Common myeloid progenitor, CD34-positive (primary cell): ENCODE measurements around the gene AKNAD1.
A peak's percentile ranks its signal among the peaks of the same experiment; 100 is the strongest.
"Not testable (repeated sequence)": the region's sequence is repeated elsewhere in the genome, so short reads cannot be mapped to it uniquely, and the experiment has no call there.

Experiments
- CTCF ChIA-PET: fragments of 350-600 bp; sonication (Branson Sonifier 250); formaldehyde crosslinking; loops from one replicate; lab custom pipeline; 2021; ENCODE audit warnings: antibody characterized with exemption; lab: Charles Lee
- POLR2A ChIA-PET: fragments of 350-600 bp; sonication (Branson Sonifier 250); formaldehyde crosslinking; loops from one replicate; lab custom pipeline; 2021; ENCODE audit warnings: antibody characterized with exemption; lab: Charles Lee
- DNase-seq, 3 donors: peaks; one replicate each; pipeline versions ENCODE4 v3.0.0 to v3.0.0-alpha.2; 2013
- H3K27ac ChIP-seq, 2 experiments: 1 replicate in 1 of 2; 2 replicates in 1 of 2; pipeline ENCODE4 v1.7.0; 2013; ENCODE audit warnings: inconsistent platforms in 2 of 2, low read length in 2 of 2, mild to moderate bottlenecking in 2 of 2, low read depth in 1 of 2, moderate library complexity in 1 of 2; ENCODE audit not compliant: severe bottlenecking in 2 of 2, insufficient read depth in 1 of 2, poor library complexity in 1 of 2
- H3K27me3 ChIP-seq, 5 experiments: replicated peaks in 2 of 5; 1 replicate in 3 of 5; 2 replicates in 2 of 5; pipeline versions ENCODE4 v1.6.1 to v1.7.0; 2013; ENCODE audit warnings: low read length in 4 of 5, mild to moderate bottlenecking in 2 of 5, moderate library complexity in 2 of 5, inconsistent platforms in 1 of 5; ENCODE audit not compliant: insufficient read depth in 5 of 5, control insufficient read depth in 4 of 5
- H3K36me3 ChIP-seq, 4 experiments: 1 replicate in 2 of 4; 2 replicates in 2 of 4; pipeline versions ENCODE4 v1.6.1 to v1.7.0; 2013; ENCODE audit warnings: low read length in 3 of 4, control low read depth in 1 of 4, mild to moderate bottlenecking in 1 of 4; ENCODE audit not compliant: control insufficient read depth in 4 of 4, insufficient read depth in 4 of 4
- H3K4me1 ChIP-seq, 4 experiments: 1 replicate in 3 of 4; 2 replicates in 1 of 4; pipeline versions ENCODE4 v1.6.1 to v1.7.1; 2013; ENCODE audit warnings: low read length in 3 of 4, mild to moderate bottlenecking in 3 of 4, control low read depth in 1 of 4, inconsistent platforms in 1 of 4, moderate library complexity in 1 of 4; ENCODE audit not compliant: control insufficient read depth in 4 of 4, insufficient read depth in 4 of 4; ENCODE audit errors: control extremely low read depth in 1 of 4
- H3K4me3 ChIP-seq, 7 experiments: 1 replicate in 4 of 7; 2 replicates in 3 of 7; pipeline versions ENCODE4 v1.5.1 to v1.7.0; 2013; ENCODE audit warnings: mild to moderate bottlenecking in 7 of 7, low read length in 6 of 7, moderate library complexity in 6 of 7, inconsistent platforms in 2 of 7, low read depth in 2 of 7, control low read depth in 1 of 7; ENCODE audit not compliant: insufficient read depth in 4 of 7, control insufficient read depth in 1 of 7; ENCODE audit errors: extremely low read depth in 1 of 7
- H3K9me3 ChIP-seq, 5 experiments: 1 replicate in 4 of 5; 2 replicates in 1 of 5; pipeline versions ENCODE4 v1.6.1 to v1.7.1; 2013; ENCODE audit warnings: low read length in 4 of 5, mild to moderate bottlenecking in 2 of 5, inconsistent platforms in 1 of 5, low read depth in 1 of 5, moderate library complexity in 1 of 5; ENCODE audit not compliant: control insufficient read depth in 4 of 5, insufficient read depth in 2 of 5; ENCODE audit errors: control extremely low read depth in 1 of 5
- WGBS: methylation state at CpG from one replicate; pipeline ENCODE4 v1.1.5; 2013; ENCODE audit not compliant: insufficient coverage; 5-methylcytosine and 5-hydroxymethylcytosine counted together

AKNAD1 gene

DNA sequence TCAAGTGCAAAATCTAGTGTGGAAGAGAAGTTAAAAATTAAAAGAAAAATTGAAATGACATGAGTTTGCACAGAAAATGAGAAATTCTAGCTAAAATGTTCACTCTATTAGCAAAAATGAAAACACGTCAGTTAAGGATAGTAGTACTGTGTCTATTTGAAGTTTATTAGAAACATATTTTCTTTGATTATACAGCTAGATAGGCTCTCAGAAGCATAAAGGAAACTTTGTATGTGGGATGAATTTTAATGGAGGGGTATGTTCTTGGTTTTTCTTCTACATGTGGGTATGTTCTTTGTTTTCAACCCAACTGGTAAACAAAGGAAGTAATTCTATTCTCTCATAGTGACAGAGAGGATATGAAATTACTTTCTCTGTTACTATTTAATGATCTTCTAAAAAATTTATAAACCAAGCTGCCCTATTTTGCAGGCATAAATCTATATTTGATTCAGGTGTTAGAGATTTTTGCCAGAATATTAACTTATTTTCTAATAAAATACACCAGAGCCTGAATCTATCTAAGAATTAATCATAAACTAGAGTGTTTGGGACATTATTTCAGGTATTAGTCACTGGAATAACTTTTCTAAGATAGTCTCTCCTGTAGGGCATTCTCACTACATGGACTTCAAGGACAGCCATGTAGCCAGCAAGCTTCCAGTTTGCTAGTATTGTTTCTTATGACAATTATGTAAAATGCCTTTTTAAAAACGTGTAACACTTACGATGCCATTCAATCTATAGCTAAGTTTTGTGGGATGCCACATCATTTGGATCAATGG lies 35.7 kb upstream of the AKNAD1 start:
- H3K27me3 ChIP-seq: no peaks in the 10 kb centered on the region
- WGBS: 100% methylated on average over 1 of the region's 3 CpGs
- H3K4me1 ChIP-seq: peaks cover 10 to 53% (median 19%) of the 10 kb centered on the region in 4 experiments
- no peak for DNase-seq
- H3K4me3 ChIP-seq: no peak overlapping the region
- no peak overlapping the region for H3K27ac ChIP-seq
- H3K9me3 ChIP-seq: no peaks in the 10 kb centered on the region
- ChIA-PET CTCF (interaction anchor here (19.3 kb wide), 1 partner anchor 66 kb away, joined by 430 read pairs; no protein-coding TSS in a partner anchor), POLR2A (interaction anchor here (1.9 kb wide), 1 partner anchor 16 kb away, joined by 5 read pairs; the partner anchor contains the start of gene GPSM2)
- no peaks in the 10 kb centered on the region for H3K36me3 ChIP-seq

DNA sequence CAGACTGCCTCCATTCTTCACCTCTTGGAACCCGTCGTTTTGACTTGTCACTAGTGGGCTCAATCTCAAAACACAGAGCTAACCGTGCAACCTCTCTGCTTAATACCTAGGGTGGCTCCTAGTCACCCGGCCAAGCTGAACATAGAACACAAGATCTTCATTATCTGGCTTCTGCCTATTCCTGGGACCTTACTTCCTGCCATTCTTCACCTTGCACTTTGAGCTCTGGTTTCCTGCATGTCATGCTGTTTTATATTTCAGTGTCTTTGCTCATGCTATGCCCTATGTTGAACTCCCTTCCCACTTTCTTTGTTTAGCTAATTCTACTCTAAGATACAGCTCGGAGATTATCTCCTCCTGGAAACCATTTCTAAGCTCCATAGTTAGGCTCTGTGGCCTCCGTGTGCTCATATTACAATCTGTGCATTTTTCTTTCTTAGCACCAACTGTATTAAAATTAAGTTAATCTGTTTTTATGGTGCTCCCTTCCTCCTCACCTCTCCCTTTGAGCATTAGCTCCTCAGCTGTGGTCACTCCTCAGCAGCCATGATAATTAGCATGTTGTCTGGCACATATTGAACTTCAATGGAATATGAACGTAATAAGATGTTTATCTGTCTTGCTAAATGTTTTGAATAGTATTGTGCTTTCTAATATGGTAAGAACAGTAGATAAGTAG lies 33.0 kb upstream of the AKNAD1 start:
- POLR2A ChIA-PET: interaction anchor here (0.8 to 1.0 kb wide), 2 partner anchors 37 to 46 kb away, joined by 3 to 4 read pairs; no protein-coding TSS in a partner anchor
- CTCF ChIA-PET: interaction anchor here (0.7 to 9.1 kb wide), 12 partner anchors 8 to 197 kb away, joined by 3 to 102 read pairs (median 4); partner anchors contain the start of genes AKNAD1, GPSM2 and PRPF38B
- Histone ChIP-seq H3K36me3 (peaks cover 0 to 3% (median 2%) of the 10 kb centered on the region in 4 experiments), H3K27me3 (no peaks in the 10 kb centered on the region), H3K4me1 (peaks cover 10 to 47% (median 18%) of the 10 kb centered on the region in 4 experiments), H3K9me3 (no peaks in the 10 kb centered on the region), H3K27ac (peak overlapping the region in 1 of 2 experiments; percentile 26), H3K4me3 (peak overlapping the region in 2 of 7 experiments; percentile 31 to 54)
- no peak for DNase-seq
- 81% methylated on average over 5 of the region's 7 CpGs for WGBS

DNA sequence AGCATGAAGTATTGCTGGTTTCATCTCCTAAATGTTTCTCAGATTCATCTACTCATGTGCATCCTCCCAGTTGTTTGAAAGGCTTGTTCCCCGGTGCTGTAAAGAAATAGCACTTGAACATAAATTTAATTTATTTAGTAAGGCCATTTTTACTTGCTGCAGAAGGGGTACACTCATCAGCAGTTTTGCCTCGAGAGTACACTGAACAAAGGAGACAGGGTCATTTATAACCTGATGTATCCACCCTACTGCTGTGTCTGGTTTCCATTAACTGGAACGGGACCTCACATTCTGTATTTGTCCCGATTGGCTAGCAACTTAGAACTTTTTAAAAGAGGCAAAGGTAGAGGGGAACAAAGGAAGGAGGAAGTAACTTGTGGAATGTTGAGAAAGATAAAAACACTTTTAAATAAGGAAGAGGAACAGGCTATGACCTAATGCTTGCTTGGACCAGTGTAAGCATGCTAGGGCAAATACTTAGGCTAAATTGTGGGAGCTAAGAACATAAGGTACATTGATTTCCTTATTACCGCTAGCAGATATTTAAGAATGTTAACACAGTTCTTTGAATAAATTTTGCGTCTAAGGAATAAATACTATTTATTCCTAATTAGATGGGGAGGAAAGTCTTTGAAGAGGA lies 32.2 kb upstream of the AKNAD1 start:
- H3K9me3 ChIP-seq, H3K27me3 ChIP-seq, H3K36me3 ChIP-seq: not testable (repeated sequence)
- peak in 2 of 3 donors; percentile 49 to 52 for DNase-seq
- ChIA-PET POLR2A (interaction anchor here (0.8 to 1.0 kb wide), 2 partner anchors 36 to 46 kb away, joined by 3 to 4 read pairs; no protein-coding TSS in a partner anchor), CTCF (interaction anchor here (0.9 to 9.1 kb wide), 12 partner anchors 9 to 197 kb away, joined by 3 to 102 read pairs (median 4); partner anchors contain the start of genes AKNAD1, GPSM2 and PRPF38B)
- H3K4me3 ChIP-seq: peak overlapping the region in 3 of 7 experiments; percentile 9 to 54 (median 31)
- H3K27ac ChIP-seq: peak overlapping the region in 1 of 2 experiments; percentile 47
- H3K4me1 ChIP-seq: peaks cover 10 to 51% (median 18%) of the 10 kb centered on the region in 4 experiments
- WGBS: 0% methylated on average over 1 of the region's 6 CpGs

- peaks cover 10 to 44% (median 18%) of the 10 kb centered on the region in 4 experiments for H3K4me1 ChIP-seq
- no peak overlapping the region for H3K4me3 ChIP-seq
- H3K27ac ChIP-seq: no peak overlapping the region
- ChIA-PET POLR2A (no interaction called here), CTCF (interaction anchor here (0.9 to 9.1 kb wide), 5 partner anchors 9 to 67 kb away, joined by 3 to 102 read pairs (median 9); no protein-coding TSS in a partner anchor)
- WGBS: no CpG with 5 or more reads among the region's 2 CpGs
- no peak for DNase-seq
- no peaks in the 10 kb centered on the region for H3K9me3 ChIP-seq
- H3K27me3 ChIP-seq: no peaks in the 10 kb centered on the region
- peaks cover 0 to 6% (median 3%) of the 10 kb centered on the region in 4 experiments for H3K36me3 ChIP-seq
Observed at GRCh38 chr1:108886292-108886691, 29.4 kb upstream of the AKNAD1 start.

- Histone ChIP-seq H3K27me3 (no peaks in the 10 kb centered on the region), H3K27ac (no peak overlapping the region), H3K4me1 (peaks cover 11 to 47% (median 18%) of the 10 kb centered on the region in 4 experiments), H3K9me3 (no peaks in the 10 kb centered on the region), H3K4me3 (no peak overlapping the region), H3K36me3 (peaks cover 0 to 6% (median 3%) of the 10 kb centered on the region in 4 experiments)
- DNase-seq: no peak
- CTCF ChIA-PET: interaction anchor here (1.0 to 9.1 kb wide), 5 partner anchors 11 to 136 kb away, joined by 3 to 102 read pairs (median 9); no protein-coding TSS in a partner anchor
- POLR2A ChIA-PET: no interaction called here
Observed at GRCh38 chr1:108884968-108885367, 28.1 kb upstream of the AKNAD1 start.

DNA sequence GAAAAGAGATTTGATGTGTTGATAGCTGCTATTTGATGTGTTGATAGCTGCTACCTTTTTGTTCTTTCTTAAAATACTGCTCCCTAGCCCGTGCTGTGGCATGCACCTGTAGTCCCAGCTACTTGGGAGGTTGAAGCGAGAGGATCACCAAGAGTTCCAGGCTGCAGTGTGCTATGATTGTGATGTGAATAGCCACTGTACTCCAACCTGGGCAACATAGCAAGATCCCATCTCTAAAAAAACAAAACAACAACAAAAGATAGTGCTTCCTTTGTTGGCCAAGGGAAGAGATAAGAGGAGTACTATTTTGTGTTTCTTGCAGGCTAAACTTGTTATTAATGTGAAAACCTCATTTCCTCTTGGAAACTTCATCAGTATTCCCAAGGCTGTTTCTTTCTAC lies 25.9 kb upstream of the AKNAD1 start:
- no peaks in the 10 kb centered on the region for H3K9me3 ChIP-seq
- CTCF ChIA-PET: interaction anchor here (1.0 to 9.1 kb wide), 5 partner anchors 13 to 56 kb away, joined by 3 to 102 read pairs (median 7); no protein-coding TSS in a partner anchor

More for the DNA sequence above, 25.9 kb upstream of the AKNAD1 start:
- H3K36me3 ChIP-seq: peaks cover 0 to 6% (median 3%) of the 10 kb centered on the region in 4 experiments
- no peak overlapping the region for H3K4me3 ChIP-seq
- 100% methylated on average over 1 of the region's 2 CpGs for WGBS
- DNase-seq: no peak
- POLR2A ChIA-PET: no interaction called here
- no peak overlapping the region for H3K27ac ChIP-seq
- peaks cover 7 to 50% (median 19%) of the 10 kb centered on the region in 4 experiments for H3K4me1 ChIP-seq
- H3K27me3 ChIP-seq: no peaks in the 10 kb centered on the region
